Stimulated activated CD4-positive, alpha-beta T cell treated with anti-CD3 and anti-CD28 coated beads, Interleukin-4, amount 100 ng/mL, for 1 hour (primary cell): Measurements from ENCODE around the gene PCDHA8.
"Not testable (repeated sequence)": the region's sequence is repeated elsewhere in the genome, so short reads cannot be mapped to it uniquely, and the experiment has no call there.

ENCODE experiments used
- DNase-seq: peaks from one replicate; pipeline ENCODE4 v3.0.0-alpha.2; 2020

Gene PCDHA8

DNA sequence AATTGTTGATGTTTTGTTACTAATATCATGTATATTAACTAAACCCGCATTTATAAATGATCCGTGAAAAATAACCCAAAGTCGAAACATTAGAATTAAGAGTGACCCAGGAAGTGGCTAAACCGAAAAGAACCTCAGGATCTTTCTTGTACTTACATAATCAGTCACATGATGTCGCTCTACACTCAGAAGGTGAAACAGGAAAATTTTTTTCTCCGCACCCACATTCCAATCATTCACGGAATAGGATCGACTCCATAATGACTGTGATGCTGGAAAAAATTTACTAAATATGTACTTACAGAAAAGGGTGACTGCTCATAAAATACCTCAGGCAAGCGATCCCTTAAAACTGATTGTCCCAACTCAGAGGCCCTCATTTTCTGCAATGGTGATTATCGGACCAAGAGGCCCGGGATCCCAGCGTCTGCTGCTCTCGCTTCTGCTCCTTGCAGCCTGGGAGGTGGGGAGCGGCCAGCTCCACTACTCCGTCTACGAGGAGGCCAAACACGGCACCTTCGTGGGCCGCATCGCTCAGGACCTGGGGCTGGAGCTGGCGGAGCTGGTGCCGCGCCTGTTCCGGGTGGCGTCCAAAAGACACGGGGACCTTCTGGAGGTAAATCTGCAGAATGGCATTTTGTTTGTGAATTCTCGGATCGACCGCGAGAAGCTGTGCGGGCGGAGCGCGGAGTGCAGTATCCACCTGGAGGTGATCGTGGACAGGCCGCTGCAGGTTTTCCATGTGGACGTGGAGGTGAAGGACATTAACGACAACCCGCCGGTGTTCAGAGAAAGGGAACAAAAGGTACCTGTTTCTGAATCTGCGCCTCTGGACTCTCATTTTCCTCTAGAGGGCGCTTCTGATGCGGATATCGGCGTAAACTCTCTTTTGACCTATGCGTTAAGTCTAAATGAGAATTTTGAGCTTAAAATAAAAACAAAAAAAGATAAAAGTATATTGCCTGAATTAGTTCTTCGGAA, 34.4 kb downstream of the PCDHA8 start, which contains the start of gene PCDHA12:
Gene PCDHA12, plus strand, starts transcription at position 224 of the 981 bp plus-strand sequence. Its CDS starts 165 bp downstream, at position 389.
- no peak for DNase-seq

DNA sequence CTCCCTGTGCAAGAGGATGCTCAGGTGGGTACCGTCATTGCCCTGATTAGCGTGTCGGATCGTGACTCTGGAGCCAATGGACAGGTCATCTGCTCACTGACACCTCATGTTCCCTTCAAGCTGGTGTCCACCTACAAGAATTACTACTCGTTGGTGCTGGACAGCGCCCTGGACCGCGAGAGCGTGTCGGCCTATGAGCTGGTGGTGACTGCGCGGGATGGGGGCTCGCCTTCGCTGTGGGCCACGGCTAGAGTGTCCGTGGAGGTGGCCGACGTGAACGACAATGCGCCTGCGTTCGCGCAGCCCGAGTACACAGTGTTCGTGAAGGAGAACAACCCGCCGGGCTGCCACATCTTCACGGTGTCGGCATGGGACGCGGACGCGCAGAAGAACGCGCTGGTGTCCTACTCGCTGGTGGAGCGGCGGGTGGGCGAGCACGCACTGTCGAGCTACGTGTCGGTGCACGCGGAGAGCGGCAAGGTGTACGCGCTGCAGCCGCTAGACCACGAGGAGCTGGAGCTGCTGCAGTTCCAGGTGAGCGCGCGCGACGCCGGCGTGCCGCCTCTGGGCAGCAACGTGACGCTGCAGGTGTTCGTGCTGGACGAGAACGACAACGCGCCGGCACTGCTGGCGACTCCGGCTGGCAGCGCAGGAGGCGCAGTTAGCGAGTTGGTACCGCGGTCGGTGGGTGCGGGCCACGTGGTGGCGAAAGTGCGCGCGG, 35.7 kb downstream of the PCDHA8 start:
- DNase-seq, result not testable (repeated sequence)

DNA sequence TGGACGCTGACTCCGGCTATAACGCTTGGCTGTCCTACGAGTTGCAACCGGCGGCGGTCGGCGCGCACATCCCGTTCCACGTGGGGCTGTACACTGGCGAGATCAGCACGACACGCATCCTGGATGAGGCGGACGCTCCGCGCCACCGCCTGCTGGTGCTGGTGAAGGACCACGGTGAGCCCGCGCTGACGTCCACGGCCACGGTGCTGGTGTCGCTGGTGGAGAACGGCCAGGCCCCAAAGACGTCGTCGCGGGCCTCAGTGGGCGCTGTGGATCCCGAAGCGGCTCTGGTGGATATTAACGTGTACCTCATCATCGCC, 36.2 kb downstream of the PCDHA8 start:
- DNase-seq, result no peak

DNA sequence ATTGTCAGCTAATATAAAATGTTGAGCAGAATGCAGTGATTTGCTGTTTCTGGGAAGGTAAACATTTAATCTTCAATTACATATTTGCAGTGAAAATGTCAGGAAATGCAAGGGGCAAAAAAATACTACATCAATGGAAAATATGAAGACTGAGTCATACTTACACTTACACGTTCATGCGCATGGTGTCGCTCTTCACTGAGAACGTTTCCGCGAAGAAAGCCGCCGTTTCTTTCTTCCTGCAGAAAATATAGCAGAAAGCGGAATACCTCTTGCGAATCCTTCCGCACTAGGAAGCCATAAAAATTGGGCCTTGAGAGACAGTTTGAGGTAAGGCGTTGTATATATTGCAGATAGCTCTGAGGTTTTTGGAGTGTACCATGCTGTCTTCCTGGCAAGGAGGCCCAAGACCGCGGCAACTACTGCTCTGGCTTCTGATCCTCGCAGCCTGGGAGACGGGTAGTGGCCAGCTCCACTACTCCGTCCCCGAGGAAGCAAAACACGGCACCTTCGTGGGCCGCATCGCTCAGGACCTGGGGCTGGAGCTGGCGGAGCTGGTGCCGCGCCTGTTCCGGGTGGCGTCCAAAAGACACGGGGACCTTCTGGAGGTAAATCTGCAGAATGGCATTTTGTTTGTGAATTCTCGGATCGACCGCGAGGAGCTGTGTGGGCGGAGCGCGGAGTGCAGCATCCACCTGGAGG, 41.1 kb downstream of the PCDHA8 start, which contains the start of gene PCDHA13:
Gene PCDHA13, plus strand, starts transcription at position 236 of the 702 bp plus-strand sequence. Its CDS starts 145 bp downstream, at position 381.
- no peak for DNase-seq

DNA sequence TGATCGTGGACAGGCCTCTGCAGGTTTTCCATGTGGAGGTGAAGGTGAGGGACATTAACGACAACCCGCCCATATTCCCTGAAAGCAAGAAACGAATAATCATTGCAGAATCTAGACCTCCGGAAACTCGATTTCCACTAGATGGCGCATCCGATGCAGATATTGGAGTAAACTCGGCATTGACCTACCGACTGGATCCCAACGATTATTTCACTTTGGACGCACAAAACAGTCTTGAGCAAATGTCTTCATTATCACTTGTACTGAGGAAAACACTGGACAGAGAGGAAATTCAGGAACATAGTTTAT, 41.6 kb downstream of the PCDHA8 start:
- no peak for DNase-seq

DNA sequence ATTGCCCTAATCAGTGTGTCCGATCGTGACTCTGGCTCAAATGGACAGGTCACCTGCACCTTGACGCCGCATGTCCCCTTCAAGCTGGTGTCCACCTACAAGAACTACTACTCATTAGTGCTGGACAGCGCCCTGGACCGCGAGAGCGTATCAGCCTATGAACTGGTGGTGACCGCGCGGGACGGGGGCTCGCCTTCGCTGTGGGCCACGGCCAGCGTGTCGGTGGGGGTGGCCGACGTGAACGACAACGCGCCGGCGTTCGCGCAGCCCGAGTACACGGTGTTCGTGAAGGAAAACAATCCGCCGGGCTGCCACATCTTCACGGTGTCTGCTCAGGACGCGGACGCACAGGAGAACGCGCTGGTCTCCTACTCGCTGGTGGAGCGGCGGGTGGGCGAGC, 42.4 kb downstream of the PCDHA8 start:
- no peak for DNase-seq

DNA sequence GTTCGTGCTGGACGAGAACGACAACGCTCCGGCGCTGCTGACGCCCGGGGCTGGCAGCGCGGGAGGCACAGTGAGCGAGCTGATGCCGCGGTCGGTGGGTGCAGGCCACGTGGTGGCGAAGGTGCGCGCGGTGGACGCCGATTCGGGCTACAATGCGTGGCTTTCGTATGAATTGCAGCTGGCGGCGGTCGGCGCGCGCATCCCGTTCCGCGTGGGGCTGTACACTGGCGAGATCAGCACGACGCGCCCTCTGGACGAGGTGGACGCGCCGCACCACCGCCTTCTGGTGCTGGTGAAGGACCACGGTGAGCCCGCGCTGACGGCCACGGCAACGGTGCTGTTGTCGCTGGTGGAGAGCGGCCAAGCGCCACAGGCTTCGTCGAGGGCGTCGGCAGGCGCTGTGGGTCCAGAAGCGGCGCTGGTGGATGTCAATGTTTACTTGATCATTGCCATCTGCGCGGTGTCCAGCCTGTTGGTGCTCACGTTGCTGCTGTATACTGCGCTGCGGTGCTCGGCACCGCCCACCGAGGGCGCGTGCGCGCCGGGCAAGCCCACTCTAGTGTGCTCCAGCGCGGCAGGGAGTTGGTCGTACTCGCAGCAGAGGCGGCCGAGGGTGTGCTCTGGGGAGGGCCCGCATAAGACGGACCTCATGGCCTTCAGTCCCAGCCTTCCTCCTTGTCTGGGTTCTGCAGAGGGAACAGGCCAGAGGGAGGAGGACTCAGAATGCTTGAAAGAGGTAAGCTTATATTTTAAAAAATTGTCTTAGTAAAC, 43.1 kb downstream of the PCDHA8 start:
- DNase-seq, result no peak
